HL-60/S4 treated with phorbol 12-myristate 13-acetate at 8.2 ng/mL for 4 days and 3 days (cell line): Measurements from ENCODE around the gene FGF14.

Source experiments
- in situ Hi-C: fragments of 300-500 bp; cut with MboI; formaldehyde crosslinking; loops from 2 replicates; pipeline ENCODE4 v1.15.0; 2022; ENCODE audit warnings: low sequenced_read_pairs

The FGF14 gene

GRCh38 chr13:102002287-102002686, 399.6 kb downstream of the FGF14 start:
- in situ Hi-C loops: no loop called here

DNA sequence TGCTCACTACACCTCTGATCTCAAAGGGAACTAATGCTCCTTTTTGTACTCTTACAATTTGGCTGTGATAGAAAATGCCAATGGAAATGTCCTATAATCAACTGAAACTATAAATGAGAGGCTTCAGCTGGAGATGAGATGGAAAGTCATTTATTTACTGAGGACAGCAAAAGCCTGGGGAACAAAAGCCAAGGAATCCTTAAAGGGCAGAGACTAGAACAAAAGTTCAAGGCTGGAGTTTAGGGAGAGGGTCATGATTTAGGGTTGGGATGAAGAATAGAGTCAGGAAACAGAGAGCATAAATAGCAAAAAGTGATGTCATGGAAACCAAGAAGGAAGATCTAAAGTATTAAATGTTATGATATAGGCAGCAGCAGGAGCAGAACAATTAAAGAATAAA, 401.1 kb downstream of the FGF14 start:
- in situ Hi-C loops: no loop called here

GRCh38 chr13:101998129-101998528, 403.7 kb downstream of the FGF14 start:
- in situ Hi-C loops: no loop called here

GRCh38 chr13:101996954-101997353, 404.9 kb downstream of the FGF14 start:
- in situ Hi-C loops: no loop called here

- in situ Hi-C loops: no loop called here
These were observed 412.0 kb downstream of the FGF14 start for GRCh38 chr13:101989798-101990350.

- in situ Hi-C loops: no loop called here
These were observed 413.7 kb downstream of the FGF14 start for GRCh38 chr13:101988140-101988539.

DNA sequence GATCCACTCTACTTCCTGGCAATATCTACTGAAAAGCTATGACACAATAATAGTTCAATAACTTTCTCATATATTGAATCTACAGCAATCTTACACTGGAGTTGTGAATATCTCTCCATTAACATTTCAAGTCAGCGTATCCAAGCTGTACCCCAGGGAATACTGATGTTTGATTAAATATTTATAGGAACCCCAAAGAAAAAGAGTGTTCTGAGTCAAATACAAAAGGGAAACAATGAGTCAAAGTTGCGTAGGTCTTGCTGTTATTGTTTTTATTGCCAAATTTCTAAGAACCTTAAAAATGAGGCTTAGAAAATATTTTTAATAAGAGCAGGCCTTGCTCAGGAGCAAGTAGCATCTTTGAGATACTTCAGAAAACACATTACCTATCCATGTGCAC, 415.5 kb downstream of the FGF14 start:
- in situ Hi-C loops: no loop called here

DNA sequence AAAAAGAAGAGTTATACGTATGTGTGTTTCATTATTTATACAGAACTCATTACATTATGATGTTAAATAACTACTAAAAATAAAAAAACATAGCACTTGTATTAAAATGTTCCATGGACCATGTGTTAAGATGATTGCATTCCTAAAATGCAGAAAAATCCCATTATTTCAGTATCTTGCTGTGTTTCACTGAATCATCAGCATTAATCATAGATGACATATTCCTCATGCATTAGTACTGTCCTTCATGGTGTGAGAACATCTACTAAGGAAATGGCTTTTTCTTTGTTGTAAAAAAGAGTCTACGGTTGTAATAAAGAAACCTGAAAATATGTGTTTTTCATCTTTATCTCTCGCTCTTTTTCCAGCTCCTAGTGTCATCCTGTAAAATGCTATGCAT, 416.5 kb downstream of the FGF14 start:
- in situ Hi-C loops: no loop called here

GRCh38 chr13:101982903-101983302, 418.9 kb downstream of the FGF14 start:
- in situ Hi-C loops: no loop called here

- in situ Hi-C loops: no loop called here
These were observed 422.0 kb downstream of the FGF14 start for GRCh38 chr13:101979825-101980224.

- in situ Hi-C loops: no loop called here
These were observed 423.1 kb downstream of the FGF14 start for GRCh38 chr13:101978552-101979315.

GRCh38 chr13:101977475-101977874, 424.4 kb downstream of the FGF14 start:
- in situ Hi-C loops: no loop called here

GRCh38 chr13:101972191-101972590, 429.7 kb downstream of the FGF14 start:
- in situ Hi-C loops: no loop called here

DNA sequence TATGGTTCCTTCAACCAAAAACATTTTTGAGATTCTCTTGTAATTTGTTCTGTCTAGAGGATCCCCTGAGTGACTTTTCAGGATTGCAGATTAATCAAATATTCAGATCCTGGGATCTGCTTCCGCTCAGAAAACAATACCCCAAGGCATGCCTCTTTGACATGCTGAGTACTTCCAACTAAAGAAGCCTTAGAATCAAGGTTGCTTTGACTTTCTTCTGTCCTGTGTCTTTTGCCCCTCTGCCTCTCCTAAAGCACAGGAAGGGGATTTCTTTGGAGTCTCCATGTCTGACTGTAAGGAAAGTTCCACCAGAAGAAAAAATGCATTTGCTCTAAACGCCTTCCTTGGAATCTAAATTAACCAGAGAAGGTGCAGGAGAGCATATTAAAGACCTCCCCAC, 431.5 kb downstream of the FGF14 start:
- in situ Hi-C loops: no loop called here

DNA sequence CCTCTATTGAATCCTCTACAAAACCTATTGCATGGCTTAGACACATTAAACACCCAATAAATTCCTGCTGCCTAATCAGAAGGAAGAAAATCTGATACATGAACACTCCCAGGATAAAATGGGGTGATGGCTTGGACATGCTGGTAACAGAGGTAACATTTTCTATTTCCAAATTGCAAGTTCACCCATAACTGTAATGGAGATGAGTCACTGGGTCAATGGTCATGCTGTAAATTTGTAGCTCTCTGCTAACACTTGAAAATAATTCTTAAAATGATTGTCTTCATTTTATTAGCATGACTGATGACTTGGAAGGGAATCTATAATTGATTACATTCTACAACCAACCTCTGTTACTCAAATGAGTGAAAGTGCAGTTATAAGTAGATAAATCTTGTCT, 434.1 kb downstream of the FGF14 start:
- in situ Hi-C loops: no loop called here

DNA sequence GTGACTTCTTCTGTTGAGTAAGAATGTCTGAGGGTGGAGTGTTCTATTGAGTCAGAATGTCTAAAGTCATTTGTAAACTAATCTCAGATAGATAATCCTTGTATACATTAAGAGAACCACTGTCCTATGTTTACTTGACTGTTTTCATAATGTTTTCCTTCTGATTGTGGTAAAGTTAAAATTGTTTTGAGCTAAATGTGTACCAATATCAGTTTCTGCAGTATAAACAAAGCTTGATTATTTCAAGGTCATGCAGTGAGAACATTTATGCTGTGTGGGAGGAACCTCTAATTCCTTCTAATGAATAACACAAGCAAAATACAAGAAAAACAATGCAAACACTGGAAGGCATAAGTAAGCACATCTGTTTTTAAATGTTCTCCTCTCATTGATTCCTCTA, 434.6 kb downstream of the FGF14 start:
- in situ Hi-C loops: no loop called here

- in situ Hi-C loops: no loop called here
These were observed 436.8 kb downstream of the FGF14 start for GRCh38 chr13:101965096-101965495.

DNA sequence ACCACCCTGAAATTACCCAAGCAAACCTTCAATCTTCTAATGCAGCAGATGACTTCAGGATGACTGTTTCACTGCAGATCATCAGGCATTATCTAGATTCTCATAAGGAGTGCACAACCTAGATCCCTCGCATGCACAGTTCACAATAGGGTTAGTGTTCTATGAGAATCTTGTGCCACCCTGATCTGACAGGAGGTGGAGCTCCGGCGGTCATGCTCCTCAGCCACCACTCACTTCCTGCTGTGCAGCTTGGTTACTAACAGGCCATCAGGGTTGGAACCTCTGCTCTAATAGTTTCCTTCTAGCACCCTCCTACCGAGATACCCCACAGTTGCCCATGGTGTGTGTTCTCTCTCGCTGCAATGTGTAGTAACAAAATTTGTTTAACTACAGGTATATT, 442.8 kb downstream of the FGF14 start:
- in situ Hi-C loops: no loop called here

GRCh38 chr13:101955764-101956163, 446.1 kb downstream of the FGF14 start:
- in situ Hi-C loops: no loop called here

- in situ Hi-C loops: no loop called here
These were observed 450.7 kb downstream of the FGF14 start for GRCh38 chr13:101951114-101951513.

DNA sequence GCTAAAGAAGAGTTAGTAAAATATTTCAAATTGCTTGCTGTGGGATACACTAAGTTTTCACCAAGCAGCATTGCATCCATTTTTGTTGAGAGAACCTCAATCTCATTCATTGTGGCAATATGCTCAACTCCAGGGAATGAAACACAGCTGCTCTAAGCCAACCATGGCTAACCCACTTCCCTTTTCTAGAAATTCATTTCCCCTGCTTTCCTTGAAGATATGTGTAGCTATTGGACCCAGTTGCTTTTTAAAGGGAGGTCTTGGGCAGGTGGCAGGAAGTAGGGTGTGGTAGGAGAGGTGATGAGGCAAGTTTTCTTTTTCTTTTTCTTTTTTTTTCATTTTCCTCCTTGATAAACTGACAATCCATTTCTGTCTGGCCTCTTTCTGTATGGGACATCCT, 452.2 kb downstream of the FGF14 start:
- in situ Hi-C loops: no loop called here

GRCh38 chr13:101946401-101946800, 455.4 kb downstream of the FGF14 start:
- in situ Hi-C loops: no loop called here

DNA sequence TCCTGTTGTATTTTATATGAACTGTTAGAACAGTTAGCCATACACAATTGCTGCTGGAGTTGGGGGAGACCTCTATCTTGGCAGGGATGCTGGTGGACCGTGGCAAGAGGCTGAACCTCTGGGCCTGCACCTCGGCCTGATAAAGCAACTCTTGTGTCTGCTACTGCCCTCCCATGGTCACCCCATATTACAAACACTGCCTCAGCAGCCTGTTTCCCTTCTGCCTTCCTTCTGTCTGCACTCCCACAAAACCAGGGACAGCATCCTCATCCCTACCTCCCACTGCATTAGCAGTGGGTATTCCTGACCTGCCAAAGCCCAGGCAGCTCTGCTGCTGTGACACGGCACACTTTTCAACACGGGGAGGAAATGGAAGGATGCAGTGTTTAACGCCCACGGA, 456.4 kb downstream of the FGF14 start:
- in situ Hi-C loops: no loop called here
